ENCODE measurements around the gene ERBB4.

ERBB4 gene

DNA sequence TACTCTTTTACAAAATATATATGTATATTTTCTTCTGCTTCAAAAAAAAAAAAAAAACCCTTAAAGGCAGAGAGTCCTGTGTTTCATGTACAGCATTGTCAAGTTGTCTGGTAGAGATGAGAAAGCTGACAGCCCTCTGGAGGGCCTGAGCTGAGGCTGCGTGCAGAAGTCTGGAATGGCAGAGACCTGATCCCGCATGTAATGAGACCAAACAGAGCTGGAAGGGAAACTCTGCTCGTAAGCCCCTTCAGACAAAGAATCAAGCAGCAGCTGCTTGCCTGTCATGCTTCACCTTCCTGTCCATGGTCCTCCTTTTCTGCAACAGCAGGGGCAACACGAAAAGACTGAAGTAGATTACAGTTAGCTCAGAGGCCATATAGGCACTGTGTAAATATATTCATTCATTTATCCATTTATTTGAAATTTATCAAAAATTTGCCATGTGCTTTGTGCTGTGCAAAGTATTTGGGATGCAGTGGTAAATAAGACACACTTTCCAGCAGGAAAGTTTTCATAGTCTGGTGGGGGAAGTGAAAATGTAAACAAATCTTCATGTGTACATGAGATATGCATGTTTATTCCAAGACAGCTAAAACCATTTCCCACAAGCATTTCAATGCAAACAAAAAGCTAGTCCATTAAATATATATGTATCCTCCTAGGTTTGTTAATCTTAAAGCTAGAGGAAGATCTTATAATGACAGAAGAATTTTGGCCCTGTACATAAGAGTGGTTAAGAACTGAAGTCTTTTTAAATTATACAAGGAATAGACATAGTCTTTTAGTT is 1069.5 kb downstream of the ERBB4 start:
- no peak for DNase-seq (ENCODE audit: low spot score)

DNA sequence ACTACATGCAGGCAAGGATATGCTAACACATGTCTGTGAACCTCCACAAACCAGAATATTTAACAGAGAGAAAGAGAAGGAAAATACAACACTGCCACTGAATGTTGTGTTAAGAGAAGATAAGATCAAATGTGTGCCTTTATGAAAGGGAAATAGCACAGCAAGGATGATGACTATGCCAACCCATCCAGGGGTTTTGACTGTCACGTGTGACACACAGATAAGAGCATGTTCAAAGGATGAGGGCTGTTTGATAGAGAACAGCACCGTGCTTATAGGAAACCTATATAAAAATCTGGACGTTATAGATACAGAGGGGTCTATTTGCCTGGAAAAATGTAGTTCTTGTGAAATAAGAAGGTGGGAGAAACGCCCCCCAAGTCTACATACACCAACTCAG is 1070.4 kb downstream of the ERBB4 start:
- DNase-seq (ENCODE audit: low spot score): no peak

DNA sequence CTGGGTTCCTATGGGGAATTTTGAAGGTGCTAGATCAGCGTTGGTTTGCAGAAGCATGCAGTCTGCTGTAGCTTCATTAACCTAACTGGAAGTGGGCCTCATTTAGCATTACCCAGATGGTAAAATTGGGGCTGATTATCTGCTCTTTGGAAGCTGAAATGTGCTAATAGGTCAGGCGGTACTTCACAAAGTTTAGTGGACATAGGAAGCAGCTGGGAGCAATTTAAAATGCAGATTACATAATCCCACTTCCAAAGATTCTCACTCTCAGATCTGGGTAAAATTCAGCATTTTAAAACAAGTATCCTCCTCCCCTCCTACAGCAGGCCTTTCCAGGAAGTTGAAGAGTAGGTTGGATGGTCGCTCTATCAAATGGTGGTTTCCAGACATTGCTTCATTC is 1075.2 kb downstream of the ERBB4 start:
- DNase-seq (ENCODE audit: low spot score): no peak

DNA sequence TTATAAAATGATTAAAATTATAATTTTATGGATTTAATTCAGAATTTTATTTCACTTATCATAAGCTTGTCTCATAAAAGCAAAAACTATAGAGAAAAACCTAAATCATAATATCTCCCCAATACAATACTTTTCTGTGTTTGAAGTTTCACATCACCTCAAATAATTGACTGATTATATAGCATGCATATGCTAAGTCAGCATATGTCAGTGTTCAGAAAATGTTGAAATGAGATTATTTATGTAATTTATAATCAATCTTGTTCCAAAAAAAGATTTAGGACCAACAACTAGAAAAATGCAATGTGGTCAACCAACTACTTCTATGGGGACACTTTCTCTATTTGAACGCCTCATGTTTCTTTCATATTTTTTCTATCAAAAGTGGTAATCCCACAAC is 1079.6 kb downstream of the ERBB4 start:
- no peak for DNase-seq (ENCODE audit: low spot score)

DNA sequence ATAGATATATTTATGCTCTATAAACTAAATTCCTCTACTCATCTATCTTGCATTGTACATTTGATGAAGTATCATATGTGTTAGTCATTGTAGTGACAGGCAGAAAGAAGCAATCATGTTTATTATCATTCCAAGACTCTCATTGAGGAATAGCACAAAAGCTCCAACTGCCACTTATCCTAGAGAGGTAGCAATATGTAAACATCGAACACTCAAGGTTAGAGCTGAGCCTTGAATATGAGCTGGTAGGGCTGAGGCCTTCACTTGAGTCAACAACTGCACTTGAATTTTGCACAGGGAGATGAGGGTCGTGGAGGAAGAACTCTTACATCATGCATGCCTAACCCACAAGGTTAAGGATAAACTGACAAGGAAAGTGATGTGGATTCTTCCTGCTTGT is 1081.3 kb downstream of the ERBB4 start:
- no peak for DNase-seq (ENCODE audit: low spot score)

DNA sequence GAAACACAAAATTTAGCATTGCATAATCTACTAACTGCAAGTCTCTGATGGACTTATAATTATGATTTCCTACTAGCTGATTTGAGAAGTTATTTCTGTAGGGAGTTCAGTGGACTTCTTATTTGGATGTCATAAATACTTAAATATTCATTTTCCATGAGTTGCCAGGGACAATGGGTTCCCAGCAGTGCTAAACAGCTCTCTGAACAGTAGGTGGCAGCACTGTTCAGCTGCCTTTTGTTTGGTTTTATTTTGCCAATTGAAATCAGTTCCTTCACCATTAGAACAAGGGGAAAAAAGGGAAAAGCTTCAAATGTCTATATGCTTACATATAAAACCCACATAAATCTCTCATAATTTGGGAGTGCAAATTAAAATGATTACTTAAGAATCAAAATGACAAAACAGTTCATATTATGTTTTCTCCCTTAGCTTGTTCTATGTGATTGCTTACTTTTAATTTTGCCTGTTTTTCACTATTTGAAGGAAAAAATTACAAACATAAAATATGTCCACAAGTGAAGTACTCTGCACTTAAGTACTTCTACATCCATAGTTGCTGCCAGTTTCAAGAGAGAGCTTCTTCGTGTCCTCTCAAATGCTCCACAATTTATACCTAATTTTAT is 1083.3 kb downstream of the ERBB4 start:
- peak; percentile 42 for DNase-seq (ENCODE audit: low spot score)

DNA sequence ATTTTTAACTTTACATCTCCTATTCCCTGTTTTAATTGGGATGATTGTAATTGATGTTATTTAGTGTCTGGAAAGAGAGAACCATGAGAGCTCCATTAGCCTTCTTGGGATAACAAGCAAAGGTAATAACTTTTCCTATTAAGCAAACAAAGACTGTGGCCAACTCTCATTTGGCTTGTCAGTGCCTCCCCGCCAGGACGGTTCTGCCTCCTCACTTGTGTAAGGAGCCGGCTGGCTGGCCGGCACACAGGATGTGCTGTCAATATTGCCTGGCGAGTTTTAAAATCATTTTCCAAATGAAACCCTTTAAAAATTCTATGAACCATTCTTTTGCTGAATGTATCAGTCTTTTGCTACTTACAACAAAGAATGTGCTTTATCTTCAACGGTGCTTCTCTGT is 1083.9 kb downstream of the ERBB4 start:
- no peak for DNase-seq (ENCODE audit: low spot score)

DNA sequence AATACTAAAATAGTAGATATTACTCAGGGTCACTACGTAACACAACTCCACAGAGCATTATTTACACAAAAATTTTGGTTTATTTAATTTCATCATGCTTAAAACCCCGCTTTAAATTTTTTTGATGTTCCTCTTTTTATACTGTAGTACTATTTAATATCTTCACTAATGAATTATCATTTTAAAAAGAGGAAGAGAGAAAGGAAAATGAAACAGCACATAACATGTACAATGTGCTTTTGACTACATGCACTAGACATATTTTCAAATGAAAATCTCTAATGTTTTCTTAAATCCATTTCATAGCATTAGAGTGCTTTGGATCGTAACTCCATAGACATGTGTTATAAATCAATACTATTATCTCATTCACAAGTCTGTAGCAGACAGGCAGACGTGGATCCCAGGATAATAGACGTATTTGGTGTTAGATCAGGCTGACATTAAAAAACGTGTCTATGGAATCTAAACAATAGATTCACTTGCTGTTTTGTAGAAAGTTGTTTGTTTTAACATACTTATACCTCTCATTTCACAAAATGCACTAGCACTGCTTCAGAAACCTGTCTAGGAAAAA is 1085.2 kb downstream of the ERBB4 start:
- no peak for DNase-seq (ENCODE audit: low spot score)

DNA sequence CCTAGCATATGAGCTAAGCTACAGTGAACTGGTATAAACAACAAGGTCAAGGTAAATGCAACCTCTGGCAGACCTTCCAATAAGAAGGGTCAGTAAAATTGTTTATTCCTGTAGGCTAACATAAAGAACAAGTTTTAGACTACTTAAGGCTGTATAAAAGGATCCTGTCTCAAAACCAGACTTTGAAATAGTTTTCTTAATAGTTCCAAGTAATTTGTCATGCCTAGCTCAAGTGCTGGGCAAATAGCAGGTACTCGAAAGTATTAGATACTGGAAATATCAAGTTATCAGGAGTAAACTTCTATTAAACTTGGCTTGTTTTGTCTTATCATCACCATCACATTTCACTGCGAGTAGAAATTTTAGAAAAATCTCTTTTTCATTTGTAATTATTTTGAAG is 1087.0 kb downstream of the ERBB4 start:
- no peak for DNase-seq (ENCODE audit: low spot score)

DNA sequence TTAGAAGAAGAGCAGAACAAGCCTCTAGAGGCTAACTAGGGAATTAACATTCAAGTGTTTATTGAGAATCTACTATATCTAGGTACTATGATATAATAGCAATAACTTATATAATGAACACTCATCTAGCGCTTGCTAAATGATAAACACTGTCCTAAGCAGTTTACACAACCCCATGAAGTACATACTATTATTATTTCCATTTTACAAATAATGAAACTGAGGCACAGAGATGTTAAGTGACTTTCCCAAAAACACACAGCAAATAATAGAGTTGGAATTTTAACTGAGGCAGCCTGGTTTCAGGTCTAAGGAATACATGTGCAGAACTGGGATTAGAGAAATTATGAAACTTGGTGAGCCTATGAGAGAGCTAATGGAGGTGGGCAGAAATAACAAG is 1088.8 kb downstream of the ERBB4 start:
- no peak for DNase-seq (ENCODE audit: low spot score)

DNA sequence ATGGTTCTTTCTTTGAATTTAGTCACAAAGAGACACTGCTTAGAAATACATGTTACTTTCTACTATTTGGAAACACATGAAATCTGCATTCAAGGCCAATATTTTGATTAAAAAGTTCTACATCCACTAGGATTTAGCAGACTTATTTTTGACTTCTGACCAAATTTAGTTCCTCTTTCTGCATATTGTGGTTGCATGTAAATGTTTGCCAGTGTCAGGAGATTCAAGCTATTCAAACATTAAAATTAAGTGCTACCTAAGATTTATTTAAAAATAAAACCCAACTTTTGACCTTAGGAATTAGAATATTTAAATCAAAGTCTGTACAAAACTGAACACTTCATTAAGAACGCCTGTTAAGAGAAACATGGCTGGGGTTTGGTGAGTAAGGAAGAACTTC is 1091.1 kb downstream of the ERBB4 start:
- no peak for DNase-seq (ENCODE audit: low spot score)

DNA sequence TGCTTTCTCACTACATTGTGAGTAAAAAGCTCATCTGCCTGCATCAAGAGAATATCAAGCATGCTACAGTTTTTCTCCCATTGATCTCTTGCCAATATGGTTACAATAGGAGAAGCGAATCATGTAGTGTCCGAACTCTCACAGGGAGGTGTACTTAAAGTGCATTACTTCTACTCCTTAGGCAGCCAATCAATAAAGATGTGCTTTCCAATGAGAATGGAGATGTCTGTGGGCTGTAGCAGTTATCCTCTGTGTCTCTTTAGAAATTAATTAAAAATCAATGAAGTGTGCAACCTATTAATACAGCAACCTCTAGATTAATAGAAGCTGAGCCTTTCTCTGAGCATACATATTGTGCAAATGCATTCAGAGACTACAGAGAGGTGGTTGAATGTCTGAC is 1098.5 kb downstream of the ERBB4 start:
- no peak for DNase-seq (ENCODE audit: low spot score)

DNA sequence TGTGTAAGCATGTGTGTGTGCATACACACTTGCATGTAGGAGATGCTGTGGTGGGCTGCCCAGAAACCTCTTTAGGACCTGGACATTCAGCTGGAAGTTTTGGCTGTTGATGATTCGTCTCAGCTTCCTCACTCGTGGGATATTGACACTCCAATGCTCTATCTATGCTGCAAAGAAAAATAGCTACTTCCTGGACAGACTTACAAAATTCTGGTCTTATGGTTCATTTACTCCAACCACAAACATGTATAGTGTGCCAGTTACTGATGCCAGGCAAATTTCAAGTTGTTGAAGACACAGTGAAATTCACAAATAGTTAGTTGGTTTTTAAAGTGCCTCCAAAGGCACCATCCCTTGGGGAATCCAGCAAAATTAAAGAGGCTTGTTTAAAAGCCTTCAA is 1099.6 kb downstream of the ERBB4 start:
- DNase-seq (ENCODE audit: low spot score): no peak

DNA sequence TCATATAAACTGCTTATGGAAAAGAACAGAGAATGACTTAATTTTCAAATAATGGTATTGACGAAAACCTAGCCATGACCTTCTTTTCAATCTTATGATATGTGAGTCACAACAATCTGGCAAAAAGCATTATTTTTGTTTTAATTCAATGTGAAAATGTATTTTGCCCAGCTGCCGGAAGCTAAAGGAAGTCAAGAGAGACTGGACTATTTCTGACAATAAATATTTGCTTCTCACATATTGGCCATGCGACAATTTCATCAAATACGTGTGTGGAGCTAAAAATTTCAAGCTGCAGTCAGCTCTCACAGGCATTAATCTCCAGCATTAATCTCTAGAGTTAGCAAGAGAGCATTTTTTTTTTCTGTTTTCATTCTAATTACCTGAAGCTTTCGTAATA is 1101.2 kb downstream of the ERBB4 start:
- no peak for DNase-seq (ENCODE audit: low spot score)

DNA sequence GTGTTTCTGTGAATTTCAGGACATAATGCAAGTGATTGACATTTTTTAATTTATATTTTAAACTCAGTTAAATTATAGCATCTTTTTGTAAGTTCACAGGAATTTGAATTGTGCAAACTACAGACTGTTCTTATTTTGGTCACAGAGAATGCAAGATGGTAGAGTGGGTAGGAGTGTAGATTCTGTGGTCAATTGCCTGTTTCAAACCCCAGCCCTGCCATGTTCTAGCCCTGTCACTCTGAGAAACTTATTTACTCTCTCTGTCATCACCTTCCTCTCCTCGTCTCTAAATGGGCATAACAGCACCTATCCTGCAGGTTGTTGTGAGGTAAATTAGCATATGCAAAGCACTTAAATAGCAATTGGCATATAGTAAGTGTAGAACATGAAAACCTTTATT is 1102.4 kb downstream of the ERBB4 start:
- no peak for DNase-seq (ENCODE audit: low spot score)

DNA sequence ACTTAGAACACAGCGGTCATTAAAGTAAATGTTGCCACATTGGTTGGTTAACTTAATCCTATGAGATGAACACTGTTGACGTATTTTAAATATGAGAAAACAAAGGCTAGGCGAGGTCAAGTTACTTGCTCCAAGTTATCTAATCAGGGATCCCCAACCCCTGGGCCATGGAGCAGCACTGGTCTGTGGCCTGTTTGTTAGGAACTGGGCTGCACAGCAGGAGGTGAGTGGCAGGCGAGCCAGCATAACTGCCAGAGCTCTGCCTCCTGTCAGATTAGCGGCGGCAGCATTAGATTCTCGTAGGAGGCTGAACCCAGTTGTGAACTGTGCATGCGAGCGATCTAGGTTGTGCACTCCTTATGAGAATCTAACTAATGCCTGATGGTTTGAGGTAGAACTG is 1103.3 kb downstream of the ERBB4 start:
- DNase-seq (ENCODE audit: low spot score): no peak

DNA sequence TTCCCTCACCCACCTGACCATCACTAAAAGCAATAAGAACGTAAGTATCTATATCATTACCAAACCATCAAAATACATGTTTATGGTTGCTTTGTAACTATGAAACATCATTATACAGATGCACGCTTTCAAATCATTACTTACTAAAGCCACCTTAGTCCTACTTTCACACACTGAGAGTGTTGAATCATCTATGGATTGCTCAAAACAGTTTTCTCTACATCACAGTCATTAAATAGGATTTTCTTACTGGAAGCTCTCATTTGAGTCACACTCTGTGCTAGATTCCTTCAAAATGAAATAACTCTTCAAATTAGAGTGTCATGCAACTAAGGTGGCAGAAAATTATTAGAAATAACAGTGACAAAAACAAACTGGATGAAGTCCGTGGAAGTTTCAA is 1103.8 kb downstream of the ERBB4 start:
- DNase-seq (ENCODE audit: low spot score): no peak

DNA sequence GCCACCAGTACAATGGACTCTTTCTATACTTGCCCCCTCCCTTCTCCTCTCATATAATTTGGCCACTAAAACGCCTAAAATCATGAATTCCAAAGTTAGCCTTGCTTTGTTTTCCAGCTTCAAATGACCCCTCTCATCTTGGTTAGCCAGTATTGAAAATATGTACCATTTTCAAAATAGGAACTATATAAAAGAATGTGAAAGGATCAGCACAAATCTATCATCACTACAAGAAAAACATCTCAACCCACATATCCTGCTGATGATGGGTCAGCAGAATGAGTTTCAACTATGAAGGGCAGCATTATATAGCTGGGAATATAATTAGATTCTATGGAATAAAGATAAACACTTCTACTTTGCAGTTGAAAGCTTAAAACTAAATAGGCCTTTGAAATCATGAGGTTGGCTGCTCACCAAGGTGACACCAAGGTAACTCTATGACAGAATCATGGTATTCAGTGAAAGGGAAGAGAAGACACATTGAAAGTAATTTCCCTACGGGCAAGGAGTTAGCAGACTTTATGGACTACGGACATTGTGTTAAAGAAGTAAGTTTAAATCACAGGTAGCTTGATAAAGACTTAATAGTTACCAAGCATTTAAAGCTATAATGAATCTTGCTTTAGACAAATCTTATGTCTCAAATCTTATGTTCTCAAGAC is 1109.2 kb downstream of the ERBB4 start:
- no peak for DNase-seq (ENCODE audit: low spot score)

DNA sequence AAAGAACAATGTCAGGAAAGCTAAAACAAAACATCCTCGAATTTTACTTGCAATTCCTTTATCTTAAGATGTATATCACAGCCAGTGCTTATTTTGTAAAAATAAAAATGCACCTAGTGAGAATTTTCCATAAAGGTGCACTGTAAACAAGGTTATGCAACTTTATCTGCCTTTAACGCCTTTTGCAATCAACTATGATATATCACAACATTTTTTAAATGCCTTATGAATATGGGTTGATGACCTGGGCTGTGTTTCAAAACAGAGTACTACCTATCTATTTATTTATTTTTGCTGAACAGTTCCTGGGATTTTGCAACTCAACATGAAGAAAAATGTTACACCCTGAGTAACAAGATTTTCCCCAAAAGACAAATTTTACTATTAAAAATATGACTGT is 1112.4 kb downstream of the ERBB4 start:
- no peak for DNase-seq (ENCODE audit: low spot score)

DNA sequence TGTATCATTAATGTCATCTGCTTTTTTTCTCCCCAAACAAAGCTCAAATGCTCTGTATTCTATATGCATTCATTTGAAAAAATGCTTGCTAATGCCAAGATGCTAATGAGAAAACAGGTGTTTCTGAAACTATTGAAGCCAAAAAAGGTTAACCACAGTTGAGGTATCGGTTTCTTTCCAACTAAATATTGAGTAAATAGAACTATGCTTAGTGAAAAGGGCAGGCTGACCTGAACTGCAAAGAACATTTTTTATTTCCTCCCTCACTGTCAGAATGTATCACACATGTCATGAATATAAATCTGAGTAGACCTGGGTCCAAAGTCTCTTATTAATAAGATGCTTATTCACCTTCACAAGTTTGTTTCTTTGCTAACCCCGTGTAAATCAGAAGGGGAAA is 1115.6 kb downstream of the ERBB4 start:
- DNase-seq (ENCODE audit: low spot score): no peak

DNA sequence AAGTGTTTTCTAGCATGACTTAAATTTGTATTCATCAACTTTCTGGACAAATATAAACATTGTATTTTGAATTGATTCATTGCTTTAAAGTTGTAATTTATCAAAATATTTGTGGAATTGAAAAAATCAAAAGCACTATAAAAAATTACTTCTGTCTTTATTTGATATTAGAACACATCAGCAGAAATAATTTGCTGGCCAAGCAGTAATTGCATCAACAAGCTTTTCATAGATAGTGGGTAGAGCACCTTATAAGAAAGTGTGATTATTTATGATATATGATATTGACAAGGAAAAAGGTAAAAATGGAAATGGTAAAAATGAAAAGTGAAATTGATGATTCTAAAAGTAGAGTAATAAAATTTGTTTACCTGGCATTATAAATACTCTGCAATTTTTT is 1121.1 kb downstream of the ERBB4 start:
- DNase-seq (ENCODE audit: low spot score): no peak

DNA sequence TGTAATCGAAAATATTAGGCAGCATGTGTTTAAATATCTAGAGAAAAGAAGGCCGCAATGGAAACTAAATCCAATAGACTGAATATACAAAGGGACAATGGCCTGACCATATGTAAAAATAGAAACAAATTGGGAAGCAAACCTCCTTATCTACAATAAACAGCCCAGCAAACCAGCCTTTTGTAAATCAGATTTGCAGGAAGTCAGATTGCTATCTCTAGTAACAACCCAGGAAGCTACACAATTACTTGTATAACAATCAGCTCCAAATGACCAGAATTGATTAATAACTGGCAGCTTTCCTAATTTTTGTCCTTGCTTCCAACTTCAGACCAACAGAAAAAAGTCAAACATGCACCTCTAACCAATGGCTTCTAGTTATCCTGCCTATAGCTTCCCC is 1122.2 kb downstream of the ERBB4 start:
- DNase-seq (ENCODE audit: low spot score): no peak

DNA sequence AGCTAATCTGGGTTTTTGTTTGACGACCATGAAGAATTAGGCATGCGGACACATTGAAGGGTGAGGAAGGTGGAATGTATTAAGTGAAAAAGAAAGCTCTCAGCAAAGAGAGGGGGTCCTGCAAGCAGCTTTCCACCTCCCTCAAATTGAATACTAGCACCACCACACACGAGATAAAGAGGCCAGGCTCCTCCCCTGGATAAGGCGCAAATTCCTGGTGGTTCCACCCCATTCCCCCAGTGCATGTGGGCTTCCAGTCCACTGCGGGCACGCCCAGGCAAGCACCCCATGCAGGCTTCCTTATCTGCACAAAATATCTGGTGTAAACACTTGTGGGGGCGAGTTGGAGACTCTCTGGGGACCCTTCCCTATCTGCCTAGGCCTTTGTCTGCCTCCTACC is 1124.9 kb downstream of the ERBB4 start:
- no peak for DNase-seq (ENCODE audit: low spot score)
